HG03342 (cell line): Measurements from ENCODE around the gene SOCS6.
"Not testable (repeated sequence)": the region's sequence is repeated elsewhere in the genome, so short reads cannot be mapped to it uniquely, and the experiment has no call there.

Experiments used
- ATAC-seq: cut with Tn5 transposase; IDR thresholded peaks from one replicate; pipeline ENCODE4 v1.9.1; 2021; ENCODE audit warnings: mild to moderate bottlenecking, moderate library complexity; ENCODE audit not compliant: unreplicated experiment

The SOCS6 gene

GRCh38 chr18:70354771-70355170 is 65.9 kb downstream of the SOCS6 start:
- ATAC-seq = no peak

- ATAC-seq = no peak
Measured at GRCh38 chr18:70355620-70356385, 67.0 kb downstream of the SOCS6 start.

- peak; percentile 79 for ATAC-seq
Measured at GRCh38 chr18:70358105-70358406, 69.2 kb downstream of the SOCS6 start.

GRCh38 chr18:70359071-70359470 is 70.2 kb downstream of the SOCS6 start:
- ATAC-seq = no peak

GRCh38 chr18:70362258-70362657 is 73.4 kb downstream of the SOCS6 start:
- no peak for ATAC-seq

GRCh38 chr18:70363861-70364260 is 75.0 kb downstream of the SOCS6 start:
- ATAC-seq = no peak

- ATAC-seq = no peak
Measured at GRCh38 chr18:70365361-70365760, 76.5 kb downstream of the SOCS6 start.

- ATAC-seq = no peak
Measured at GRCh38 chr18:70366174-70366573, 77.3 kb downstream of the SOCS6 start.

GRCh38 chr18:70366670-70367069 is 77.8 kb downstream of the SOCS6 start:
- ATAC-seq = no peak

GRCh38 chr18:70367344-70367743 is 78.5 kb downstream of the SOCS6 start:
- ATAC-seq = not testable (repeated sequence)

GRCh38 chr18:70368903-70369302 is 80.1 kb downstream of the SOCS6 start:
- no peak for ATAC-seq

GRCh38 chr18:70370762-70371733 is 82.2 kb downstream of the SOCS6 start:
- ATAC-seq = no peak

- no peak for ATAC-seq
Measured at GRCh38 chr18:70371908-70372307, 83.1 kb downstream of the SOCS6 start.

GRCh38 chr18:70372450-70373041 is 83.7 kb downstream of the SOCS6 start:
- ATAC-seq = no peak

GRCh38 chr18:70373042-70373519 is 84.2 kb downstream of the SOCS6 start:
- ATAC-seq = no peak

- ATAC-seq = no peak
Measured at GRCh38 chr18:70374154-70374553, 85.3 kb downstream of the SOCS6 start.

GRCh38 chr18:70376137-70376913 is 87.5 kb downstream of the SOCS6 start:
- ATAC-seq = no peak

- no peak for ATAC-seq
Measured at GRCh38 chr18:70376914-70377258, 88.0 kb downstream of the SOCS6 start.

GRCh38 chr18:70377317-70377799 is 88.5 kb downstream of the SOCS6 start:
- no peak for ATAC-seq

GRCh38 chr18:70377857-70378701 is 89.2 kb downstream of the SOCS6 start:
- no peak for ATAC-seq
